GM10266 (cell line): ENCODE results near the gene CCDC174.

ENCODE experiments used
- DNase-seq: peaks from one replicate; pipeline ENCODE4 v3.0.0; 2012; ENCODE audit errors: extremely low spot score
- TF ChIP-seq, protein P1 (sequence below): IDR thresholded peaks from 2 replicates; pipeline ENCODE4 v1.5.1; 2012; ENCODE audit warnings: mild to moderate bottlenecking, low read depth; ENCODE audit not compliant: control insufficient read depth, insufficient read depth; ENCODE audit errors: missing control alignments

CCDC174 gene

DNA sequence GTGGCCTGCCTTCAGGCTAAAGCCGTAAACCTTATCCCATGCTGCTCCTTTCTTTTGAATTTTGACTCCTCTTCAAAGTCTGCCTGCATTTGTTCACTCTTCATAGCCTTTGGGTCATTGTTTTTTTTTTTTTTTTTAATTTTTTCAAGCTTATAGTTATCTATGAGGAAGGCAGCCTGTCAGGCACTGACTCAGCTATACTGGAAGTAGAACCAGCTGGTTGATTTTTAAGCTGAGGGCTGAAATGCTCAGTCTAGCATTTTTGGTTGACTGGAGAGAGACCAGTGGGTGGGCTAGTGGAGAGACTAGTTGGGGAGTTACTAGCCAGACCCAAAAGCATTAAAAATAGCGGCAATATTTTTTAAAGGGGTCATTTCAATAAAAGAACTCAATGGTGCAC, 67.4 kb downstream of the CCDC174 start:
- DNase-seq: no peak
- TF ChIP-seq, protein P1, sequence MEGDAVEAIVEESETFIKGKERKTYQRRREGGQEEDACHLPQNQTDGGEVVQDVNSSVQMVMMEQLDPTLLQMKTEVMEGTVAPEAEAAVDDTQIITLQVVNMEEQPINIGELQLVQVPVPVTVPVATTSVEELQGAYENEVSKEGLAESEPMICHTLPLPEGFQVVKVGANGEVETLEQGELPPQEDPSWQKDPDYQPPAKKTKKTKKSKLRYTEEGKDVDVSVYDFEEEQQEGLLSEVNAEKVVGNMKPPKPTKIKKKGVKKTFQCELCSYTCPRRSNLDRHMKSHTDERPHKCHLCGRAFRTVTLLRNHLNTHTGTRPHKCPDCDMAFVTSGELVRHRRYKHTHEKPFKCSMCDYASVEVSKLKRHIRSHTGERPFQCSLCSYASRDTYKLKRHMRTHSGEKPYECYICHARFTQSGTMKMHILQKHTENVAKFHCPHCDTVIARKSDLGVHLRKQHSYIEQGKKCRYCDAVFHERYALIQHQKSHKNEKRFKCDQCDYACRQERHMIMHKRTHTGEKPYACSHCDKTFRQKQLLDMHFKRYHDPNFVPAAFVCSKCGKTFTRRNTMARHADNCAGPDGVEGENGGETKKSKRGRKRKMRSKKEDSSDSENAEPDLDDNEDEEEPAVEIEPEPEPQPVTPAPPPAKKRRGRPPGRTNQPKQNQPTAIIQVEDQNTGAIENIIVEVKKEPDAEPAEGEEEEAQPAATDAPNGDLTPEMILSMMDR: no peak

DNA sequence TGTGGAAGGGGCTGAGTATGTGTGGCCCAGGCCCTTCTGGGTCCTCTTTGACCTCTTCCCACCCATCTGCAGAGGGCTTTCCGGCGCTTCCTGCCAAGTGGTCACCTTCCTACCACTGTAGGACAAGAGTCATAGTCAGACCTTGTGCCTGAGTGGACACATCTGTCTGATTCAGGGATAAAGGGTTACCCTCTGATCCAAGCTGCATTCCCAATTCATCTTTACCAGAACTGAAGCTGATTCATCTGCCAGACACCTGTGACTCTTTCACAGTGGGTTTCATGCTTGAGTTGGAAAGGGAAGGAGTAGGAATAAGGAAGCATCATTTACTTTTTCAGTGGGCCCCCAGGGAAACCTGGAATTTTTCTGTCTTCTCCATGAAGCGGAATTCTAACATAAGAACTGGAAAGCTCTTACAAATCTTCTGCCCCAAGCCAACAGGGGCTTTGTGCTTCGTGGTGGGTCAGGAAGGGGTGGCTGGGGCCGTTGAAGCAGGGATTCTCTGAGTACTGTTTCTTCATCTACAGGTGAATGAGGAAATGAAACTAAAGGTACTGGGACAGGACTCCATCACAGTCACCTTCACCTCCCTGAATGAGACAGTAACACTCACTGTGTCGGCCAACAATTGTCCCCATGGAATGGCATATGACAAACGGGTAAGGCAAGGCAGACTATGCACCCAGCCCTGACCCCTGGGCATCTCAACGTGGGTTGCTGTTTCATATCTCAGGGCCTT, 69.7 kb downstream of the CCDC174 start:
- no peak for DNase-seq

More for the DNA sequence above, 69.7 kb downstream of the CCDC174 start:
- TF ChIP-seq, protein P1: no peak
